HG03457 (cell line): Measurements from ENCODE around the gene CXXC4.

ENCODE experiments used
- ATAC-seq: cut with Tn5 transposase; IDR thresholded peaks from one replicate; pipeline ENCODE4 v1.9.1; 2021; ENCODE audit warnings: moderate number of reproducible peaks; ENCODE audit not compliant: unreplicated experiment

Gene CXXC4

DNA sequence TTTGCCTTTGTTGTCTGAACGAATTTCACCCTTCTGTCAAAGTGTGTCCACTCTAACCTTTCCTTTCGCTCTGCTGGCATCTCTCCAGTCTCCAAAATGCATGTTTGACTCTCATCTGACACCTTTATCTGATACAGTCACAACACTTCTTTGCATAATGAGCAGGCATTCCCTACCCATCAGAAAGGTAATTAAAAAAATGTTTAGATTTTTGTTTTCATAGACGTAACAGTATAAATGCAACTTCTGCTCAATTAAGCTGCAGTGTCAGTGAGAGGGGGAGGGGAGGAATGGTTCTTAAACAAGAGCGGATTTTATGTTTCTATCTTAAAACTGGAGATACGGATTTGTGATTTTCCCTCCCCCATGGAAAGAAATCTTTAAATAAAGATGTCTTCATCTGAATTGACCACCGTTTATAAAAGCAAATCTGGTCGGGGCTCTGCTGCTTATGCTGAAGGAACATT is 70.2 kb downstream of the CXXC4 start:
- no peak for ATAC-seq

DNA sequence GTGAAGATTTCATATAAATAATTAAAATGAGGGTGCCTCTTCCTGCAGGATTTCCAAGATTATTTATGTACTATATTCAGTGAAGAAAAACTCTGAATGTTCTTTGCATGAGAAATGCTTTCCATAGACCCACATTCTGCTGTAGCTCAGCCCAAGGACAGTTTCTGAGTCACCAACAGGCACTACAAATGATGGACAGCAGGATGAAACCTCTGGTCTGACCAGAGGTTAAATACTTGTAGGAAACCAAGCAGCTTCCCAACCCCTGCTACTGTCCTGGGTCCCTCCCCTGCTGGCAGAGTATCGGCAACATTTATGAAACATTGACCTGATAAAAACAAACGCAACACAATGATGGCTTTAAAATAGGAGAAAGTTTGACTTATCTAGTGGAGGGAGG is 73.1 kb downstream of the CXXC4 start:
- ATAC-seq, result no peak

DNA sequence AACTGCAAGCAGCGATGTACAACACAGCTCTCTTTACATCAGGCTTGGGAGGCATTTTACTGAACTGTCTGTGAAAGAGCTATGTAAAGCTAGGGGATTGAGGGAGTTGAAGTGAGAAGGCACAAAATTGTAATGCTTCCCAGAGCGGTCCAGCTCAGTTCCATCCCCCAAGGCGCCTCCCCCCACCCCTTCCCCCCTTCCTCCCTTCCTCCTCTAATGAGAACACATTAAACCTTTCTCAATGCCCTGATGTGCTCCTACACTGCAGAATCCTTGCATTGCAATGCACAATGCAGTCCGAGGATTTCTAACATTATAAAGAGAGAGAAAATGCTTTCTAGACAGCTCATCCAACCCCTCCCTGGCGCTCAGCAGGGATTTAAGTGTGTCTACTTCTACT is 73.9 kb downstream of the CXXC4 start:
- ATAC-seq, result no peak
